ENCODE measurements around the gene LPIN2.
A peak's percentile ranks its signal among the peaks of the same experiment; 100 is the strongest.

LPIN2 gene, protein sequence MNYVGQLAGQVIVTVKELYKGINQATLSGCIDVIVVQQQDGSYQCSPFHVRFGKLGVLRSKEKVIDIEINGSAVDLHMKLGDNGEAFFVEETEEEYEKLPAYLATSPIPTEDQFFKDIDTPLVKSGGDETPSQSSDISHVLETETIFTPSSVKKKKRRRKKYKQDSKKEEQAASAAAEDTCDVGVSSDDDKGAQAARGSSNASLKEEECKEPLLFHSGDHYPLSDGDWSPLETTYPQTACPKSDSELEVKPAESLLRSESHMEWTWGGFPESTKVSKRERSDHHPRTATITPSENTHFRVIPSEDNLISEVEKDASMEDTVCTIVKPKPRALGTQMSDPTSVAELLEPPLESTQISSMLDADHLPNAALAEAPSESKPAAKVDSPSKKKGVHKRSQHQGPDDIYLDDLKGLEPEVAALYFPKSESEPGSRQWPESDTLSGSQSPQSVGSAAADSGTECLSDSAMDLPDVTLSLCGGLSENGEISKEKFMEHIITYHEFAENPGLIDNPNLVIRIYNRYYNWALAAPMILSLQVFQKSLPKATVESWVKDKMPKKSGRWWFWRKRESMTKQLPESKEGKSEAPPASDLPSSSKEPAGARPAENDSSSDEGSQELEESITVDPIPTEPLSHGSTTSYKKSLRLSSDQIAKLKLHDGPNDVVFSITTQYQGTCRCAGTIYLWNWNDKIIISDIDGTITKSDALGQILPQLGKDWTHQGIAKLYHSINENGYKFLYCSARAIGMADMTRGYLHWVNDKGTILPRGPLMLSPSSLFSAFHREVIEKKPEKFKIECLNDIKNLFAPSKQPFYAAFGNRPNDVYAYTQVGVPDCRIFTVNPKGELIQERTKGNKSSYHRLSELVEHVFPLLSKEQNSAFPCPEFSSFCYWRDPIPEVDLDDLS

DNA sequence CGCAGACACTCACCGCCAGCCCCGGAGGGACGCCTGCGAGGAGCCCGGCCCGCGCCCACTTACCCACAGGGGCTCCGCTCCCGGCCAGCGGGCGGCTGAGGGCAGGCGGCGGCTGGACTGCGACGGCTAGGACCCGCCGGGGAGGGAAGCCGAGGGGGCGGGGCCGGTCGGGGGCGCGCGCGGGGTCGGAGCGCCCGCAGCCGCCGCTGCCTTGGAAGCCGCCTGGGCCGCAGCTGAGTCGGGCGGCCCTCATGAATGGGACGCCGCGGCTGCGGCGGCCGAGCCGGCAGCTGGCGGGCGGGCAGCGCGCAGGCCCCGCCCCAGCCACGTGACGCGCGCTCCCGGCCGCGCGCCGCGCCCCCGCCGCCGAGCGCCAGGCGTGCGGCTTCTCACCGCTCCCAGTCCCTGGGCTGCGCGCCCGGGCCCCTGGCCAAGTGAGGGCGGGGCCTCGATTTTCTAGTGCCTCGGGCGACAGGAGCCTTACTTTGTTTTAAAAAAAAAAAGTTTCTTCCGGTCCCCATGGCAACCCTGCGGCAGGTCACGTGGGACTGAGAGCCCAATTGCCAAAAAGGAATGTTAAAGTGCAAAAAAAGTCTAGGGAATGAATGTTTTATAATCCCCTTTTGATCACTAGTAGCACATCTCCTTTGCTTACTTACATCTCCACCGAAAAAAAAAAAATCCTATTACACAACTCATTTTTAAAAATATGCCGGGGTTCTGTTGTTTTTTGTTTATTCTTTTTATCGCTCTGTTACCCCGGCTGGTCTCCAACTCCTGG lies at the start of gene LPIN2:
Gene LPIN2 (minus strand): TSS at position 121 of the 781 bp plus-strand sequence. CDS start 52,304 bp downstream, outside the sequence.
- H3K27me3 Mint-ChIP-seq: no peaks in the 10 kb centered on the region
- H3K4me3 Mint-ChIP-seq: peak within 1 kb of the TSS; percentile 97
- peaks cover 73% of the 10 kb centered on the region for H3K4me1 Mint-ChIP-seq
- peaks cover 8% of the 10 kb centered on the region for H3K36me3 Mint-ChIP-seq
- H3K9me3 Mint-ChIP-seq: no peaks in the 10 kb centered on the region
- H3K27ac Mint-ChIP-seq: peak within 1 kb of the TSS; percentile 92

DNA sequence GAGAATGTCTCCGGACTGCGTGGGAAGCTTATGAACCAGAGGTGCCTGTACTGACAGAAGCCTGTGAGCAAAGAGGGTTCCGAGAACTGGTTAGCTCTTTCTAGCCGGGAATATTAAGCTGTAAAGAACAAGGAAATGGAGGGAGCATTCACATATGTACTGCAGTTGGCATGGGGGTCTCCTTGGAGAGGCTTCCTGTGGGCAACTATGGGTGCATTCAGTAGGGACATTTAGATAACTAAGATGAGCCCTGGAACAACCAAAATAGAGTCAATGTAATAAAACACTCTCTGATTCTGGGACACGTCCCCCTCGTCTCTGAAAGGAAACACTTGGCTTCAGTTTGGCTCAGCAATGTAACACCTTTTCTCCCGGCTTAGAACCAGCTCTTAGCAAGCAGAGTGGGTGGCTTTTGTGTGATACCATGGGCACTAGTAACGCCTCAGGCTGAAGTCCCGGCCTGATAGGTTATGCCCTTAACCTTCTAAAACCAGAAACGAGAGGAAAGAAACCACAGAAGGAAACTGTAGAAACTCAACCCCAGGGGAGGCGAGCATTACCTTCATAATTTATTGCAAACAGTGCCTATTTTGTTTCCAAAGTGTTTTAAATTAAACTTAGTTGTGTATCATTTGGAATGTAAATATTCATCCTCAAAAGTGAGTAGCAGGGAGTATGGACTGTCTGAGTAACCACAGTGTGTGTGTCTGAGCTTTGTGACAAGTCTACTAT lies 48.8 kb upstream of the LPIN2 start:
- Mint-ChIP-seq H3K27ac (peak overlapping the region; percentile 98), H3K36me3 (no peaks in the 10 kb centered on the region), H3K27me3 (no peaks in the 10 kb centered on the region), H3K4me1 (peaks cover 69% of the 10 kb centered on the region), H3K4me3 (peak overlapping the region; percentile 74), H3K9me3 (no peaks in the 10 kb centered on the region)

DNA sequence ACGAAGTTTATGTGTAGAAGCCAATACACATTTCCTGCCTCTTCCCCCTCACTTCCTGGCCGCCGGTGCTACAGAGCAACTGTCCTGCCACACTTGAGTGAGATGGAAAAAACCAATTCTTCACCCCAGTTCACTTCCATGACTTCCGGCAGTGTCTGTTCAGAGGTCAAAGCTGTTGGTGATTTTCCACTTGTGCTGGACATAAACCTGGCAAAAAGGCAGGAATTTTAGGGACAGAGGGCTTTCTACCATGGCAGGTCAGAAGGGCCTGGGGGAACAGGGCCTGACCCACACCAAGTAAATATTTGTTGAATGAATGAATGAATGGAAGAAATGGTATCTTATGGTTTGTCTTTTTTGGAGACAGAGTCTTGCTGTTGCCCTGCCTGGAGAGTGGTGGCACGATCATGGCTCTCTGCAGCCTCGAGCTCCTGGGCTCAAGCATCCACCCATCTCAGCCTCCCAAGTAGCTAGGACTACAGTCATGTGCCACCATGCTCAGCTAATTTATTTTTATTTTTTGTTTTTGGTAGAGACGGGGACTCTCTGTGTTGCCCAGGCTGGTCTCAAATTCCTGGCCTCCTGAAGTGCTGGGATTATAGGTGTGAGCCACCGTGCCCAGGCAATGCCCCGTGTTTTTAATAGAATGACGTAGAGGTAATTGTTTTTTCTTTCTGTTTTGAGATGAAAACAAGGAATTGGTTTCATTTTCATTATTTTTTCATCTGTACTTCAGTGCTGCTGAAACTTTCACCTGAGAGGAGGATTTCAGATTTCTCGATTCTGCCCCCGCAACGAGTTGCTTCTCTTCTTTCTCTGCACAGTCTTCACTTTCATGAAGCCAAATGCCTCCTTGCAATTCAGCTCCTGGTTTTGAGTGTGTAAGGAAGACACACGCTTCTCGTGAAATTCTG lies 48.0 kb upstream of the LPIN2 start:
- no peaks in the 10 kb centered on the region for H3K27me3 Mint-ChIP-seq
- H3K9me3 Mint-ChIP-seq: no peaks in the 10 kb centered on the region
- H3K36me3 Mint-ChIP-seq: no peaks in the 10 kb centered on the region
- H3K4me3 Mint-ChIP-seq: peak overlapping the region; percentile 74
- peaks cover 69% of the 10 kb centered on the region for H3K4me1 Mint-ChIP-seq
- H3K27ac Mint-ChIP-seq: peak overlapping the region; percentile 98

DNA sequence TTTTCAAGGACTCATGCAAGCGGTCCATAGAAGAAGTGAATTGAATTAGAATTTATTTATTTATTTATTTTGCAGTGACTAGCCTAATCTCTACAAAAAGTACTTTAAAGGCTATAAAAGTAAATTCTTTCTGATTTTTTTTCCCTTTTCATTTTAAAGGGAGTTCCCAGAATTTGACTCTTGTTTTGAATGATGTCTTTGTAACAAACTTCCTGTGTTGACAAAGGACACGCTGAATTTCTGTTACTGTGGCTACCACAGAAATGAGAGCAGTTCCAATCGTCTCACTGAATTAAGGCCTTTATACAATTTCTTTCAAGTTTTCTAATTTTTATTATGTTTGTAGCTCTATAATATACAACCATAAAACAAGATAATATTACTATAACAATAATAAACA lies 46.3 kb upstream of the LPIN2 start:
- H3K4me1 Mint-ChIP-seq: peaks cover 70% of the 10 kb centered on the region
- peak overlapping the region; percentile 53 for H3K27ac Mint-ChIP-seq
- no peaks in the 10 kb centered on the region for H3K9me3 Mint-ChIP-seq
- H3K4me3 Mint-ChIP-seq: no peak overlapping the region
- no peaks in the 10 kb centered on the region for H3K27me3 Mint-ChIP-seq
- peaks cover 2% of the 10 kb centered on the region for H3K36me3 Mint-ChIP-seq

DNA sequence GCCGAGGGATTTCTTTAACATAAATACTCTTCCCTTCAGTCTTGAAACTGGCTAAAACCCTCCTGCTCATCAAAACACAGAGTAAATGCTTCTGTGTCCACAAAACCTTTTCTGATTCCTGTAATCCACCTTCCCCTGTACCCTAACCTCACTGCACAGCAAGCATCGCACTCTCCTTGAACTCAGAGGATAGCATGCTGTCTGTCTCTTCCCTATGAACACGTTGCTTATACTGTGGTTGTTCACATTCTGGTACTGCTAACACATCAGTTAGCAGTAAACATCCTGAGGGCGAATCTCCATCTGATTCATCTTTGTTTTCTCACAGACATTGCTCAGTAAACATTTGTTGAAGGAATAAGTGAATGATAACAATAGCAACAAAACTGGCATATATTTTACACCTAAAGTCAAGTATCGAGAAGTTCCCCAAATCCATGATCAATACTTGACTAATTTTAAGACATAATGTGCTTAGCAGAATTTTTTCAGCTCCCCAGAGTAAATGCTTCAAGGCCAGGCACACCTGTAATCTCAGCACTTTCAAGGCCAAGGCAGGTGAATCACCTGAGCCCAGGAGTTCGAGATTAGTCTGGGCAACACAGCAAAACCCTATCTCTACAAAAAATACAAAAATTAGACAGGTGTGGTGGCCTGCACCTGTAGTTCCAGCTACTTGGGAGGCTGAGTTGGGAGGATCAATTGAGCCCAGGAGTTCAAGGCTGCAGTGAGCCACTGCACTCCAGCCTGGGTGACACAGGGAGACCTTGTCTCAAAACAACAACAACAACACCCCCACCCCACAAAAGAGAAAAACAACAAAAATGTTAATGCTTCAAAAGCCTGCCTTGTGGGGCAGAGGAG lies 45.6 kb upstream of the LPIN2 start:
- peaks cover 73% of the 10 kb centered on the region for H3K4me1 Mint-ChIP-seq
- no peaks in the 10 kb centered on the region for H3K27me3 Mint-ChIP-seq
- H3K4me3 Mint-ChIP-seq: peak overlapping the region; percentile 20
- H3K36me3 Mint-ChIP-seq: peaks cover 4% of the 10 kb centered on the region
- H3K9me3 Mint-ChIP-seq: peaks cover 2% of the 10 kb centered on the region
- peak overlapping the region; percentile 93 for H3K27ac Mint-ChIP-seq

DNA sequence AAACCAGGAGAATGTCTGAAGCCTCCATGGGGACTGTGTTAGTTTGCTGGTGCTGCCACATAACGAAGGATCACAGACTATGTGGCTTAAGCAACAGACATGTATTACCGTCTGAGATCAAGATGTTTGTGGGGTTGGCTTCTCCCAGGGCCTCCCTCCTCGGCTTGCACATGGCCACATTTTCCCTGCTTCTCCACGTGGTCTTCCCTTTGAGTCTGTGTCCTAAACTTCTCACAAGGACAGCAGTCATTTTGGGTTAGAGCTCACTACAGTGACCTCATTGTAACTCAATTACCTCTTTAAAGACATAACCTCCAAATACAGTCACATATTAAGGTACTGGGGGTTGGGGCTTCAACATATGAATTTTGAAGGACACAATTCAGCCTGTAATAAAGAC lies 44.6 kb upstream of the LPIN2 start:
- Mint-ChIP-seq H3K4me1 (peaks cover 71% of the 10 kb centered on the region), H3K27ac (peak overlapping the region; percentile 30), H3K4me3 (no peak overlapping the region), H3K27me3 (no peaks in the 10 kb centered on the region), H3K9me3 (peaks cover 7% of the 10 kb centered on the region), H3K36me3 (peaks cover 10% of the 10 kb centered on the region)

DNA sequence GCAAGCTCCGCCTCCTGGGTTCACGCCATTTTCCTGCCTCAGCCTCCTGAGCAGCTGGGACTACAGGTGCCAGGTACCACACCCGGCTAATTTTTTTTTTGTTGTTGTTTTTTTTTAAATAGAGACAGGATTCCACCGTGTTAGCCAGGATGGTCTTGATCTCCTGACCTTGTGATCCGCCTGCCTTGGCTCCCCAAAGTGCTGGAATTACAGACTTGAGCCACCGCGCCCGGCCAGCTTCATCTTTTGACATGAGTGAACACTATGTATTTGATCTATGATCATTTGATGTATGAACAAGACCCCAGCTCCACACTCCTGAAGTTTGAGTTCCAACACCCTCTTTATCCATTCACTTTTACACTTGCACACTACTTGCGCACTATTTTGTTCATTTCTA lies 43.4 kb upstream of the LPIN2 start:
- Mint-ChIP-seq H3K9me3 (peaks cover 7% of the 10 kb centered on the region), H3K36me3 (peaks cover 10% of the 10 kb centered on the region), H3K27ac (peak overlapping the region; percentile 26), H3K27me3 (no peaks in the 10 kb centered on the region), H3K4me3 (no peak overlapping the region), H3K4me1 (peaks cover 69% of the 10 kb centered on the region)

DNA sequence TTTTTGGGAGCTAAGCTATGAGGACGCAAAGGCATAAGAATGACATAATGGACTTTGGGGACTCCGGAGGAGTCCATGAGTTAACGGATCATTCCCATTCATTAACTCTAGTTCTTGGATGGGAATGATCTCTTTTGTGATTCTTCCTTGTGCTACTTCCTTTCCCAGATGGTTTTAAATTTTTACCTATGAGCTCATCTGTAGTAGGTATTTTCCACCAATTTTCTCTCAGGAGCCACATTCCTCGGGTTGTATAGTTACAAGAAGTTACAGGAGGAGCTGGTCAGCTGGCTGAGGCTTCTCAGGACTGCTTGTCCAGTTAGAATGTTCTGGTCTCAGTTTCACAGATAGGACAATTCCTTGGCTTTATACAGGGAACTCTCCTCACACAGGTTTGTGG lies 42.9 kb upstream of the LPIN2 start:
- Mint-ChIP-seq H3K4me1 (peaks cover 68% of the 10 kb centered on the region), H3K9me3 (peaks cover 7% of the 10 kb centered on the region), H3K4me3 (no peak overlapping the region), H3K36me3 (peaks cover 10% of the 10 kb centered on the region), H3K27ac (no peak overlapping the region), H3K27me3 (no peaks in the 10 kb centered on the region)

DNA sequence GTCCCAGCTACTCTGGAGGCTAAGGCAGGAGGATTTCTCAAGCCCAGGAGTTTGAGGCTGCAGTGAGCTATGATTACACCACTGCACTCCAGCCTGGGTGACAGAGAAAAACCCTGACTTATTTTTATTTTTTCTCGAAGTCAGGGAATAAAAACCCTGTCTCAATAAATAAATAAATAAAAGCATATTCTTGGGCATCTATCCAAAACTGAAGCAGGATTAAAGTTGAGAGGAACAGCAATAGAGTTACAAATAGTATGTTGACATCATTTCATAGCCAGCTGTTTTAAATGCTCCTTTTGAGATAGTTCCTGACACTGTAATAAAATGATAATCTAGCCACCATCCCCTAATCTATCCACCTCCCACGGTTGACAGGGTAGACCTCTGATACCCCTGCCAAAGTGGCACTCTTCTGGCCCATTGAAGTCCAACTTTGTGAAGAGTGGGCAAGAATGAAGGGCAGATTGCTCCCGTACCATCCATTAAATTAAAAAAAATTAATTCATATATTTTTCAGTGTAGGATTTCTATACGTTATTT lies 42.3 kb upstream of the LPIN2 start:
- peaks cover 7% of the 10 kb centered on the region for H3K9me3 Mint-ChIP-seq
- no peak overlapping the region for H3K4me3 Mint-ChIP-seq
- peaks cover 62% of the 10 kb centered on the region for H3K4me1 Mint-ChIP-seq
- no peaks in the 10 kb centered on the region for H3K27me3 Mint-ChIP-seq
- H3K36me3 Mint-ChIP-seq: peaks cover 10% of the 10 kb centered on the region
- H3K27ac Mint-ChIP-seq: no peak overlapping the region

DNA sequence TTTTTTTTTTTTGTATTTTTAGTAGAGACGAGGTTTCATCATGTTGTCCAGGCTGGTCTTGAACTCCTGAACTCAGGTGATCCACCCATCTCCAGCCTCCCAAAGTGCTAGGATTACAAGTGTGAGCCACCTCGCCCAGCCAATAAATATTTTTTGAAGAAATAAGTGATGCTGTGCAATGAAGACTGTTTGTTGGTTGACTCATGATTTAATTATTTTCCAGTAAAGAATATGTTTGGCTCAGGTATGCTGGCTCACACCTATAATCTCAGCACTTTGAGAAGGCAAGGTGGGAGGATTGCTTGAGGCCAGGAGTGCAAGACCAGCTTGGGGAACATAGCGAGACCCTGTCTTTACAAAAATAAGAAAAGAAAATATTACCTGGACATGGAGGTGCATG lies 41.8 kb upstream of the LPIN2 start:
- Mint-ChIP-seq H3K4me3 (no peak overlapping the region), H3K36me3 (peaks cover 10% of the 10 kb centered on the region), H3K9me3 (peaks cover 7% of the 10 kb centered on the region), H3K4me1 (peaks cover 58% of the 10 kb centered on the region), H3K27ac (no peak overlapping the region), H3K27me3 (no peaks in the 10 kb centered on the region)

DNA sequence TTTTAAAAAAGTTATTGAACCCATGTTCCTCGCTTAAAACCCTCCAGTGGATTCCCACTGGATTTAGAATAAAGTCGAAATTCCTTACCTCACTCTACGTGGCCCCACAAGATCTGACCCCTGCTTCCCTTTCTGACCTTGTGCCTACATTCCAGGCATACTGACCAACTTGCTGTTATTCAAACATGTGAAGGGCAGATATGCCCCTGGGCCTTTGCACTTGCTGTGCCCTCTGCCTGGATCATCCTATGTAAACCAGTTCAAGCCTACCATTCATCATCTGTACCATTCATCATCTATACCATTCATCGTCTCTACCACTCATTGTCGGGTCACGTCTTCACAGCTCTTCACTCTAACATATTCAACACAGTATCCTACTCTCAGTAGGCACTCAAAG lies 41.3 kb upstream of the LPIN2 start:
- H3K27ac Mint-ChIP-seq: peak overlapping the region; percentile 24
- H3K36me3 Mint-ChIP-seq: peaks cover 10% of the 10 kb centered on the region
- no peaks in the 10 kb centered on the region for H3K27me3 Mint-ChIP-seq
- H3K4me1 Mint-ChIP-seq: peaks cover 56% of the 10 kb centered on the region
- H3K9me3 Mint-ChIP-seq: peaks cover 7% of the 10 kb centered on the region
- no peak overlapping the region for H3K4me3 Mint-ChIP-seq

DNA sequence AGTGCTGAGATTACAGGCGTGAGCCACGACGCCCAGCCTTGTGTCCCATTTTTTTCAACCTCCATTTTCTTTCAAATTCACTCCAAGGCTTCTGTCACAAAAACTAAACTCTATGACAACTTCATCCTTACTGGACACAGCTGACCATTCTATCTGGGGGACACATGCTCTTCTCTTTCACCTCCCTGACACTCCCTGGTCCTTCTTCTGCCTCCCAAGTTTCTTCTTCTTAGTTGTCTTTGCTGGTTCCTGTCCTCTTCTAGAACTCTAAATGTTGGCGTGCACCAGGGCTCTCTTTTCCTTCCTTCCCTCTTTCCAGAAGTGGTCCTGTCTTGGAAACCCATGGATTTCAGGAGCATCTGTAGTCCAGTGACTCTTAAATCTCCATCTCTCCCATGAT lies 40.1 kb upstream of the LPIN2 start:
- peak overlapping the region; percentile 8 for H3K4me3 Mint-ChIP-seq
- H3K27me3 Mint-ChIP-seq: no peaks in the 10 kb centered on the region
- peaks cover 48% of the 10 kb centered on the region for H3K4me1 Mint-ChIP-seq
- peak overlapping the region; percentile 59 for H3K27ac Mint-ChIP-seq
- peaks cover 7% of the 10 kb centered on the region for H3K9me3 Mint-ChIP-seq
- peaks cover 10% of the 10 kb centered on the region for H3K36me3 Mint-ChIP-seq

DNA sequence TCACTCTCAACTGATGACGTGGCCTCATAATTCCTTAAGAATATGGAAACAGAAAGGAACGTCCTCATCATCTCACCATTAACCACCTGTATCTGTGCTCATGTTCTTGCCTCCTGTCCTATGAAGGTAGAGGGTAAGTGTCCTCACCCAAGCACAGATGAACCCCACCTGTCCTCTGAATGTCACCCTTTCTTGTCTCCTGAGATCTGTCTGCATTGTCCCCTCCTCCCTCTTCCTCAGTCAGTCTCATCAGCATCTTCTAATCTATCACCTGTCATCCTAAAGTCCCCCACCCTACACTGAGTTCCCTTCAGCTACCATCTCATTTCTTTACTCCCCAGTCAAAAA lies 39.4 kb upstream of the LPIN2 start:
- Mint-ChIP-seq H3K4me1 (peaks cover 44% of the 10 kb centered on the region), H3K9me3 (peaks cover 7% of the 10 kb centered on the region), H3K36me3 (peaks cover 10% of the 10 kb centered on the region), H3K4me3 (no peak overlapping the region), H3K27ac (no peak overlapping the region), H3K27me3 (no peaks in the 10 kb centered on the region)

All from activated naive CD4-positive, alpha-beta T cell treated with anti-CD3 and anti-CD28 coated beads, Interleukin-2, amount 50 U/mL, for 24 hours (primary cell).